Neural cell (in vitro differentiated cells): ENCODE measurements around the gene VWA3B. TPM values are rescaled to one million over a fixed set of nuclear protein-coding genes. Genes with fewer than 3 reads are reported as not detected.

Experiments
- H2AFZ ChIP-seq: fragments of 200-600, 300-800 bp; sonication (generic), shearing (Covaris generic); 2 replicates; pipeline ENCODE4 v1.6.0; 2014; ENCODE audit warnings: low read depth, mild to moderate bottlenecking, antibody characterized with exemption, low read length, moderate library complexity
- H3F3A ChIP-seq: fragments of 200-600 bp; shearing (Covaris generic); 2 replicates; pipeline ENCODE4 v1.6.1; 2016; ENCODE audit warnings: mild to moderate bottlenecking, moderate library complexity, mixed read lengths, antibody characterized with exemption, low read length; ENCODE audit not compliant: insufficient read depth, poor library complexity, severe bottlenecking
- H3K27ac ChIP-seq: fragments of 200-600, 300-800 bp; sonication (generic), shearing (Covaris generic); 2 replicates; pipeline ENCODE4 v1.5.1; 2014; ENCODE audit warnings: mild to moderate bottlenecking, low read length, moderate library complexity
- H3K27me3 ChIP-seq: fragments of 300-800, 200-600 bp; sonication (generic), shearing (Covaris generic); 2 replicates; pipeline ENCODE4 v1.6.0; 2014; ENCODE audit warnings: mild to moderate bottlenecking, low read depth, low read length, moderate library complexity; ENCODE audit not compliant: insufficient read depth
- H3K36me3 ChIP-seq: fragments of 300-800, 200-600 bp; sonication (generic), shearing (Covaris generic); 2 replicates; pipeline ENCODE4 v1.5.1; 2014; ENCODE audit warnings: mild to moderate bottlenecking, antibody characterized with exemption, low read length, moderate library complexity; ENCODE audit not compliant: insufficient read depth
- H3K4me2 ChIP-seq: fragments of 300-800, 200-600 bp; sonication (generic), shearing (Covaris generic); 2 replicates; pipeline ENCODE4 v1.6.0; 2014; ENCODE audit warnings: mild to moderate bottlenecking, low read length
- H3K4me3 ChIP-seq: fragments of 300-800, 200-600 bp; sonication (generic), shearing (Covaris generic); 2 replicates; pipeline ENCODE4 v1.5.1; 2014; ENCODE audit warnings: mild to moderate bottlenecking, low read length, moderate library complexity
- H3K79me2 ChIP-seq: fragments of 200-600 bp; shearing (Covaris generic); replicated peaks from 2 replicates; pipeline ENCODE4 v1.6.0; 2014; ENCODE audit warnings: mild to moderate bottlenecking, low read length, moderate library complexity; ENCODE audit not compliant: insufficient read depth
- H3K9ac ChIP-seq: fragments of 300-800, 200-600 bp; sonication (generic), shearing (Covaris generic); 2 replicates; pipeline ENCODE4 v1.6.1; 2016; ENCODE audit warnings: mild to moderate bottlenecking, low read length, mixed read lengths
- H3K9me2 ChIP-seq: fragments of 200-600 bp; shearing (Covaris generic); 2 replicates; pipeline ENCODE4 v1.6.1; 2016; ENCODE audit warnings: mild to moderate bottlenecking, low read length, mixed read lengths; ENCODE audit not compliant: insufficient read depth
- H3K9me3 ChIP-seq: fragments of 200-600, 300-800 bp; sonication (generic), shearing (Covaris generic); 2 replicates; pipeline ENCODE4 v1.6.1; 2016; ENCODE audit warnings: mild to moderate bottlenecking, mixed run types, low read length, moderate library complexity, mixed read lengths
- H4K20me1 ChIP-seq: fragments of 200-600 bp; shearing (Covaris generic); 2 replicates; pipeline ENCODE4 v1.6.1; 2016; ENCODE audit warnings: mild to moderate bottlenecking, mixed run types; ENCODE audit not compliant: insufficient read depth
- EP300 ChIP-seq: fragments of 450-650 bp; conservative IDR thresholded peaks from 2 replicates; pipeline ENCODE4 v1.6.1; 2014; ENCODE audit warnings: antibody characterized with exemption, mild to moderate bottlenecking, moderate library complexity; ENCODE audit not compliant: poor library complexity, severe bottlenecking
- EZH2 ChIP-seq: fragments of 200-600, 300-800 bp; shearing (Covaris generic), sonication (generic); IDR thresholded peaks from 2 replicates; pipeline ENCODE4 v1.6.1; 2014; ENCODE audit warnings: antibody characterized with exemption, low read length, borderline replicate concordance, mild to moderate bottlenecking; ENCODE audit not compliant: insufficient read depth, poor library complexity, severe bottlenecking
- MXI1 ChIP-seq: fragments of 450-650 bp; conservative IDR thresholded peaks from 2 replicates; pipeline ENCODE4 v1.6.1; 2014; ENCODE audit warnings: antibody characterized with exemption, mild to moderate bottlenecking; ENCODE audit not compliant: poor library complexity, severe bottlenecking
- POLR2AphosphoS5 ChIP-seq: IDR thresholded peaks from 2 replicates; pipeline ENCODE4 v1.6.1; 2012
- RAD21 ChIP-seq: fragments of 450-650 bp; conservative IDR thresholded peaks from 2 replicates; pipeline ENCODE4 v1.6.1; 2014; ENCODE audit warnings: antibody characterized with exemption, mild to moderate bottlenecking, moderate library complexity
- SMC3 ChIP-seq: fragments of 450-650 bp; conservative IDR thresholded peaks from 2 replicates; pipeline ENCODE4 v1.6.1; 2014; ENCODE audit warnings: antibody characterized with exemption, mild to moderate bottlenecking, moderate library complexity; ENCODE audit not compliant: poor library complexity
- TAF1 ChIP-seq: IDR thresholded peaks from 2 replicates; pipeline ENCODE4 v1.6.1; 2012; ENCODE audit warnings: low read depth
- polyA plus RNA-seq: library from polyadenylated mRNA; depleted of rRNA; stranded (reverse); fragments of >200 nt; gene quantifications from 2 replicates; pipeline ENCODE4 v1.2.3, GENCODE V29; 2014
- TF ChIP-seq, protein P1 (sequence below): fragments of 450-650 bp; IDR thresholded peaks from 2 replicates; pipeline ENCODE4 v1.5.1; 2014; ENCODE audit warnings: antibody characterized with exemption, mild to moderate bottlenecking, moderate library complexity; ENCODE audit not compliant: poor library complexity, severe bottlenecking
- TF ChIP-seq, protein P2 (sequence below): IDR thresholded peaks from 2 replicates; pipeline ENCODE4 v1.6.1; 2012; ENCODE audit warnings: borderline replicate concordance

The VWA3B gene
- polyA plus RNA-seq, 1 donor from 2014 or later, result not detected

DNA sequence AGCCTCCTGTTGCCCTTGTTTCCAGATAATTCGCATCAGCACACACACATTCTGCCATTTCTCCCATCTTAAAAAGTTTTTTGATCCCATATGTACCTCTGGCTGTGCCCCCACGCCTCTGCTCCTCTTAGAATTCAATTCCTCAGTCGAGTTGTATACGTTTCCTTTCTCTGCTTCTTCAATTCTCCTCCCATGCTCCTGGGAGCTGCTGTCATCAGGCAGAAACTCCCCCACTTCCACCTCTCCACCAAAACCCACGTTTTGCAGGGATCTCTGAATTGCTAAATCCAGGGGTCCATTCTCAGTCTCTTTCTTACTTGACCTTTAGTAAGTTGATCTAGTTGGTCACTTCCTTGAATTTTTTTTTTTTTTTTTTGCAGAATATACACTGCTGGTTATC, 98.8 kb downstream of the VWA3B start:
- Histone ChIP-seq H3K27ac (no peak overlapping the region), H3K79me2 (no peaks in the 10 kb centered on the region), H2AFZ (no peak overlapping the region), H3K9ac (no peak overlapping the region), H3K4me3 (no peak overlapping the region), H3K27me3 (no peaks in the 10 kb centered on the region), H3K9me2 (no peaks in the 10 kb centered on the region), H3F3A (no peaks in the 10 kb centered on the region), H4K20me1 (no peaks in the 10 kb centered on the region), H3K36me3 (no peaks in the 10 kb centered on the region), H3K9me3 (no peaks in the 10 kb centered on the region), H3K4me2 (no peak overlapping the region)
- TF ChIP-seq EZH2 (no peak), MXI1 (no peak), EP300 (no peak), POLR2AphosphoS5 (no peak), RAD21 (no peak), TAF1 (no peak), SMC3 (no peak)
- TF ChIP-seq, protein P1, sequence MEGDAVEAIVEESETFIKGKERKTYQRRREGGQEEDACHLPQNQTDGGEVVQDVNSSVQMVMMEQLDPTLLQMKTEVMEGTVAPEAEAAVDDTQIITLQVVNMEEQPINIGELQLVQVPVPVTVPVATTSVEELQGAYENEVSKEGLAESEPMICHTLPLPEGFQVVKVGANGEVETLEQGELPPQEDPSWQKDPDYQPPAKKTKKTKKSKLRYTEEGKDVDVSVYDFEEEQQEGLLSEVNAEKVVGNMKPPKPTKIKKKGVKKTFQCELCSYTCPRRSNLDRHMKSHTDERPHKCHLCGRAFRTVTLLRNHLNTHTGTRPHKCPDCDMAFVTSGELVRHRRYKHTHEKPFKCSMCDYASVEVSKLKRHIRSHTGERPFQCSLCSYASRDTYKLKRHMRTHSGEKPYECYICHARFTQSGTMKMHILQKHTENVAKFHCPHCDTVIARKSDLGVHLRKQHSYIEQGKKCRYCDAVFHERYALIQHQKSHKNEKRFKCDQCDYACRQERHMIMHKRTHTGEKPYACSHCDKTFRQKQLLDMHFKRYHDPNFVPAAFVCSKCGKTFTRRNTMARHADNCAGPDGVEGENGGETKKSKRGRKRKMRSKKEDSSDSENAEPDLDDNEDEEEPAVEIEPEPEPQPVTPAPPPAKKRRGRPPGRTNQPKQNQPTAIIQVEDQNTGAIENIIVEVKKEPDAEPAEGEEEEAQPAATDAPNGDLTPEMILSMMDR, result no peak
- TF ChIP-seq, protein P2, sequence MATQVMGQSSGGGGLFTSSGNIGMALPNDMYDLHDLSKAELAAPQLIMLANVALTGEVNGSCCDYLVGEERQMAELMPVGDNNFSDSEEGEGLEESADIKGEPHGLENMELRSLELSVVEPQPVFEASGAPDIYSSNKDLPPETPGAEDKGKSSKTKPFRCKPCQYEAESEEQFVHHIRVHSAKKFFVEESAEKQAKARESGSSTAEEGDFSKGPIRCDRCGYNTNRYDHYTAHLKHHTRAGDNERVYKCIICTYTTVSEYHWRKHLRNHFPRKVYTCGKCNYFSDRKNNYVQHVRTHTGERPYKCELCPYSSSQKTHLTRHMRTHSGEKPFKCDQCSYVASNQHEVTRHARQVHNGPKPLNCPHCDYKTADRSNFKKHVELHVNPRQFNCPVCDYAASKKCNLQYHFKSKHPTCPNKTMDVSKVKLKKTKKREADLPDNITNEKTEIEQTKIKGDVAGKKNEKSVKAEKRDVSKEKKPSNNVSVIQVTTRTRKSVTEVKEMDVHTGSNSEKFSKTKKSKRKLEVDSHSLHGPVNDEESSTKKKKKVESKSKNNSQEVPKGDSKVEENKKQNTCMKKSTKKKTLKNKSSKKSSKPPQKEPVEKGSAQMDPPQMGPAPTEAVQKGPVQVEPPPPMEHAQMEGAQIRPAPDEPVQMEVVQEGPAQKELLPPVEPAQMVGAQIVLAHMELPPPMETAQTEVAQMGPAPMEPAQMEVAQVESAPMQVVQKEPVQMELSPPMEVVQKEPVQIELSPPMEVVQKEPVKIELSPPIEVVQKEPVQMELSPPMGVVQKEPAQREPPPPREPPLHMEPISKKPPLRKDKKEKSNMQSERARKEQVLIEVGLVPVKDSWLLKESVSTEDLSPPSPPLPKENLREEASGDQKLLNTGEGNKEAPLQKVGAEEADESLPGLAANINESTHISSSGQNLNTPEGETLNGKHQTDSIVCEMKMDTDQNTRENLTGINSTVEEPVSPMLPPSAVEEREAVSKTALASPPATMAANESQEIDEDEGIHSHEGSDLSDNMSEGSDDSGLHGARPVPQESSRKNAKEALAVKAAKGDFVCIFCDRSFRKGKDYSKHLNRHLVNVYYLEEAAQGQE, result no peak

DNA sequence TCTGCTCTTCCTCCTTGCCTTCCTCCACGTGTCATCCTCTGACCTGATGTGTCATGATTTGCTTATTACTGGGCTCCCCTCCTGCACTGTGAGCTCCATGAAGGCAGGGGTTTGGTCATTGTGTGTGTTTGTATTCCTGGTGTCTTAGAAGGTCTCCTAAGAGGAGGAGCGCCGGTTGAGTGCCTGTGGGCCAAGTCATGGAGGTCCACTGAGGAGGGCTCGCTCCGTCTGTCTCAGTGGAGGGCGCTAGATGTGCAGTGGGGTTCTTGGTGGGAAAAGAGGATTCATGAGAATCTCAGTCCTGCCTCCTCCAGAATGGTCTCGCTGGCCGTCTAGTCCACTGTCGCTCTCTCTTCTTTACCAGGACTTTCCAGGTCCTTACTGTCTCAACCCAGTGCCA, 100.2 kb downstream of the VWA3B start:
- Histone ChIP-seq H4K20me1 (no peaks in the 10 kb centered on the region), H3K27me3 (no peaks in the 10 kb centered on the region), H3K36me3 (no peaks in the 10 kb centered on the region), H3K4me2 (no peak overlapping the region), H3K9me3 (no peaks in the 10 kb centered on the region), H3F3A (no peaks in the 10 kb centered on the region), H3K4me3 (no peak overlapping the region), H2AFZ (no peak overlapping the region), H3K27ac (no peak overlapping the region), H3K9ac (no peak overlapping the region), H3K79me2 (no peaks in the 10 kb centered on the region), H3K9me2 (no peaks in the 10 kb centered on the region)
- no peak for TF ChIP-seq TAF1
- no peak for TF ChIP-seq MXI1

DNA sequence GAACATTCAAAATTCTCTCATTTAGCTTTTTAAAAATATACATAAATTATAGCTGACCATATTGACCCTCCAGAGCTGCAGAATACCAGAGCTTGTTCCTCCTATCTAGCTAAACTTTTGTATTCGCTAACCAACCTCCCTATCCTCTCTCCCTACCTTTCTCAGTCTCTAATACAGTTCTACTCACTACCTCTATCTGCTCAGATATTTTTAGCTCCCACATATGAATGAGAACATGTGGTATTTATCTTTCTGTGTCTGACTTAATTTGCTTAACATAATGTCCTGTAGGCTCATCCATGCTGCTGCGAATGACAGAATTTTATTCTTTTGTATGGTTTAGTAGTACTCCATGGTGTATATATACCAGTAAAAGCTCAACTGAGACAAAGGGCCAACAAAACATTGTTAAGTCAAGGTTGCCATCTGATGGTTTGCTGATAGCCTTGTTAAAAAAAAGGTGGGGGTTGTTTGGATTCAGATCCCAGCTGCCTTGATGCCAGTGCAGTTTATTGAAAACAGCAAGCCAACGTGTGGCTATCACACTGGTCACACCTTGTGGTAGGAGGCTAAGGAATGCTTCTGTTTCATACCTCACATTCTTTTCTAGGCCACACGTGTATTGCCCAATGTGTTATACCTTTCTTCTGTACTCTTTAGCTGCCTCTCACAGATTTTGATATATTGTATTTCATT, 101.5 kb downstream of the VWA3B start:
- no peak overlapping the region for H3K27ac ChIP-seq
- H4K20me1 ChIP-seq, result no peaks in the 10 kb centered on the region
- H3K4me3 ChIP-seq, result no peak overlapping the region
- H3K9me3 ChIP-seq, result no peaks in the 10 kb centered on the region
- H3K4me2 ChIP-seq, result no peak overlapping the region
- H3K36me3 ChIP-seq, result no peaks in the 10 kb centered on the region
- H3K9me2 ChIP-seq, result no peaks in the 10 kb centered on the region
- no peak overlapping the region for H3K9ac ChIP-seq
- no peaks in the 10 kb centered on the region for H3K27me3 ChIP-seq
- H3K79me2 ChIP-seq, result no peaks in the 10 kb centered on the region
- TF ChIP-seq EP300 (no peak), TAF1 (no peak), POLR2AphosphoS5 (no peak), RAD21 (no peak), EZH2 (no peak), MXI1 (no peak), SMC3 (no peak)
- TF ChIP-seq, protein P2, result no peak
- TF ChIP-seq, protein P1, result no peak
- H3F3A ChIP-seq, result no peaks in the 10 kb centered on the region
- no peak overlapping the region for H2AFZ ChIP-seq
